T1000 (cell line): ENCODE measurements around the gene EIF3I.

Experiments used
- DNase-seq: peaks from one replicate; lab custom pipeline; 2025; ENCODE audit warnings: mixed read lengths; lab: John Stamatoyannopoulos, UW

The EIF3I gene

GRCh38 chr1:32198237-32199042, 23.8 kb upstream of the EIF3I start:
- no peak for DNase-seq

DNA sequence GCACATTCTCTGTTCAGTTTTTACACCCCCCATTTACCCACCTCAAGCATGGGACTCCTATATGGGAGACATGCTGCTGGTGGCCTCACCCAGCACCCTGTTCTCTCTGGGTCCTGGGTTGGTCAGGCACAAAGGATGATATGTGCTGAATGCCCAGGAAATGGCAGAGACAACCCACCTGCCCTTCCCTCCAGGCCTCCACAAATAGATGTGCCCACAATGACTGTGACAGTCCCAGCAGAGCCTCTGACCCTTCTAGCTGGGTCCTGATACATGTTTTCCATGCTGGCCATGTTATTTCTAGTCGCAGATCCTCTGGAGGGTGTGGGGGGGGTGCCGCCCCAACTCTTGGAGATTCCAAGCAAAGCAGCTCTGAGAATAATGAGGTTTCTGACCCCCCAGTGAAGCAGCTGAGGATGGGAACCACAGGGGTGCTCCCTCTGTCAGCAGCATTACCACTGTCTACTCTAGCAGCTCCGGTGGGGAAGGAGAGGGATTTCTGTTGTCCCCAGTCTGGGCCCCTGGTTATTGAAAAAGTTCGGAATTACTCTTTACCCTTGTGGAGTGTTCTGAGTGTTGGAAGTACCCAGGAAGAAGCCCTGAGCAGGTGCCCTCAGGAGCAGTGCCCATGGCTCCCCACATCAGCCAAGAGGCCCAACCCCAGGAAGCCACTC, 23.0 kb upstream of the EIF3I start:
- DNase-seq: no peak

DNA sequence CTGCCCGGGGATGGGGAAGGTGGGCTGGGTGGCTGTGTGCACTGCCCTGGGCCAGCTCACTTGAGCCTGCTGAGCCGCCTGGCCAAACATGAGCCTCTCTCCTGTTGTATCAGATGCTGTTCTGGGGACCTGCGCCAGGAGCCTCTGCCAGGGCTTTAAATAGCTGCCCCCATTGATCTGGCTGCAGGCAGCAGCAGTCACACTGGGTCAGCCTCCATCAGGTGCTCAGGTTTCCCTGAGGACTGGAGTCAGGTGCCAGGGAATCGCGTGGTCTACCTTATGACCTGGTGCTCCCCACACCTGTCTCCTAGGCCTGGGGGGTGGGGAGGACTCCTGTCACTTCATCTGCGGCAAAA, 22.5 kb upstream of the EIF3I start:
- DNase-seq: no peak

DNA sequence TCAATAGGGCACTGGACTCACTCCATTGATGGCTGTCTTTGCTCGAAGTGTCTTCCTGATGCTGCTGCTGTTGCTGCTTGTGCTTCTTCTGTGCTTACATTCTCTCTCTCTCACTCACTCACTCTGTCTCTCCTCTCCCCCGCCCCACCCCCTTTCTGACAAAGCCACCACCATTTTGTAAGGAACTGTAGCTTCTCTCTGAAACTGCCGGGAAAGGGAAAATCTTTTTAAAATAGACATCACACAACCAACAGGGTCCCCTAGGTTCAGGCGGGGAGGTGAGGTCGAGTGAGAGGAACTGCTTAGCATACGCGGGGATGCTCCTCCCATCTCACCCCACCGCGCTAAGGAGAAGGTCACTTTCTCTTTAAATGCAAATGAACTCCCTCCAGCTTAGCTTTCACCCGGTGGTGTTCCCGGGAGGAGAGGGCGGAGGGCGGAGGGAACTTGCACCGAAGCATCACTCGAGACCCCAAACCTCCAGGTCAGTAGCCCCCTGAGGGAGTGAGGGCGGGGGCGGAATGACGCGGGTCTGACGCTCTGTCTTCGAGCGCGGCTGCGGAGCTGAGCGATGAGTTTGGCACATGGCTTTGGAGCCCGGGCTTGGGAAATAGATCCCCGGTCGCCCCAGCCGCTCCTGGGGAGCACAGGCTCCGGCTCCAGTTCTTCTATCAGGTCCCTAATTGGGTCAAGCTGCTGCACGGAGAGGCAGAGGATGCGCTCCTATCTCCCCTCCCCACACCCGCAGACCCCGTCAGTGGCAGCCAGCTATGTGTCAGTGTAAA, 21.8 kb upstream of the EIF3I start, which contains the start of gene CCDC28B:
Gene CCDC28B (plus strand): TSS at position 370 of the 785 bp plus-strand sequence. CDS start 1,341 bp downstream, outside the sequence.
- DNase-seq: peak; percentile 56

DNA sequence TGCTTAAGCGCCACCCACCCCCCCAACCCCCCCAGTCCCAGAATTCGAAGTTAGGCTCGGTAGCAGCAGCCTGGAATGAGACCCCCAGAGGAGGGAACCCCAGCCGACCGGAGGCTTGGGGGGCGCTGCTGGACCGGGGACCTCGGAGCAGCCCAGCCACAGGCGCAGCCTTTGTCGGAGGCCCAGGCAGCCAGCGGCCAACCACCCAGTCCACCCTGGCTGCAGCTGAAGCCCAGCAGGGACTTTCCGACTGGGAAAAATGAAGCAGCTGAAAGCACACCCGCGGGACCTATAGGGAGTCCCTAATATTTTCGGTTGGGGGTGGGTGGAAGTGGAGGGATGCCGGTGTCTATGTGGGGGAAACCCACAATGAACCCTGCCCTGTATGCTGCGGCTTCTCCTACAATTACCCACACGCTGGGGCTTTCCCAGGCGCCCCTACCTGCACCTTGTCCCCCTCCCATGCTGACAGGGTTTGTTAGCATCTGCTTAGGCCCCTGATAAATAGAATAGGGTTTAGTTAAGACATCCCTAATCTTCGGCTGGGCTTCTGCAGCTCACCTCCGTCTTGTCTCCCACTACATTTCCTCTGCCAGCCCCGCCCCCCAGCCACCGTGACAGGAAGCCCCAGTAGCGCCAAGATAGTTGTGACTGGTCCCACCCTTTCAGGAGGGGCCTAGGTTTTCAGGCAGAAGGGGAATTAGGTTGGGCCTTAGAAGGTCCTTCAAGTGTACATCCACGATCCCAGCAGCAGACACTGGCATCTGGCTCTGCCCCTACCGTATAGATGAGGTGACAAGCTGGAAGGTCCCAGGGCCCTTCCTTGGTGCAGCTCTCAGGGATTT, 21.0 kb upstream of the EIF3I start:
- peak; percentile 32 for DNase-seq

DNA sequence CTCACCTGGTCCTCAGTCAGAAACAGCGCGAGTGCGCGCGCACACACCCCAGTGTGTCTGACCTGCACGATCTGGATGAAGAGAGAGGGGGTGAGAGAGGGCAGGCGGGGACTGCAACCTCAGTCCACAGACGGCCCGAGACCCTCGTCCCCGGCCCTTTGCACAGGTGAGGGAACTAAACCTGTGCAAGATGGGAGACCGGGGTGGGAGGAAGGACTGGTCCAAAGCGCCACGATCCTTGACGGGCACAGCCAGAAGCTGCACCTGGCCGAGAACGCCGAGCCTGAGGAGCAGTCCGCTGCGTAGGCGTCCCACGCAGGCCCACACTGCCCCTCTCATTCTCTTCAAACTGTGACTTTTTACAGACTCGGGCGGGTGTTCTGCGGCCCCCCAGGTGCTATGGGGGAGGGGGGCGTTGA, 17.3 kb upstream of the EIF3I start:
- no peak for DNase-seq

DNA sequence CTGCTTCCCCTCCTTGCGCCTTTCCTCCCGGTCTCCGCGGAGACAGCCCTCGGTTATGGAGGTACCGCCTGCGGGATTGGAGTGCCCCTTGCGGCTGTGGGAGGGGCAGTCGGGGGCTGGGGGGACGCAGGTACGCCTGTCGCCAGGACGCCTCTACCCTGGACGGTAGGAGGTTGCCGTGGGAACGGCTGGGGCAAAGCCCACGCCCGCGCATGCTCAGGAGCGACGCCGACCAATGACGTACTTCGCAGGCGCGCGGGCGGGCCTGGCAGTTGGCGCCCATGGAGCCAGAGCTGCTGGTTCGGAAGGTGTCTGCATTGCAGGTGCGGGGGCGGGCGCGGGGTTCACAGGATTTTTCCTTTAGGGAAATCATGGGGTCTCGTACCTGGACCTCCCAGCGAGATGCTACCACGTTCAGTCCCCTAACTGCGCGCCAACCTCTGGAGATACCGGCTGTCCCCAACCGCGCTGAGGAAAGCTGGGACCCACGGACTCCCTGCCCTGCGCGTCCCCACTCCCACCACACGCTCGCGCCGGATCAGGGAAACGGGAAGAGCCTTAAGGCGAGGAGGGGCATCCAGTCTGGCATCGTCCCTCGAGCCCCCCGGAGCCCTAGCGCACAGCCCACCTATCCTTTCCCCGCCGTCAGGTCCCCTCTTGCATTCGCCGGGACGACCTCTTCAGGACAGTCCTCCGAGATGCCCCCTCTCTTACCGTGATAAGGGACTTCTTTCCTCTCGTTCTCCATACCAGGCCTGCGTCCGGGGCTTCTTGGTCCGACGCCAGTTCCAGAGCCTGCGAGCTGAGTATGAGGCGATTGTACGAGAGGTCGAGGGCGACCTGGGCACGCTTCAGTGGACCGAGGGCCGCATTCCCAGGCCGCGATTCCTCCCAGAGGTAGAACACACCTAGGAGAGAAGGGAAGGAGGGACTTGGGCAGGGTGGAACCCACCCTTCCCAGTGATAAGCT, 16.5 kb upstream of the EIF3I start, which contains the start of gene IQCC:
Gene IQCC (plus strand): TSS at position 271 of the 970 bp plus-strand sequence. CDS start 11 bp downstream, at position 282.
- DNase-seq: peak; percentile 70

DNA sequence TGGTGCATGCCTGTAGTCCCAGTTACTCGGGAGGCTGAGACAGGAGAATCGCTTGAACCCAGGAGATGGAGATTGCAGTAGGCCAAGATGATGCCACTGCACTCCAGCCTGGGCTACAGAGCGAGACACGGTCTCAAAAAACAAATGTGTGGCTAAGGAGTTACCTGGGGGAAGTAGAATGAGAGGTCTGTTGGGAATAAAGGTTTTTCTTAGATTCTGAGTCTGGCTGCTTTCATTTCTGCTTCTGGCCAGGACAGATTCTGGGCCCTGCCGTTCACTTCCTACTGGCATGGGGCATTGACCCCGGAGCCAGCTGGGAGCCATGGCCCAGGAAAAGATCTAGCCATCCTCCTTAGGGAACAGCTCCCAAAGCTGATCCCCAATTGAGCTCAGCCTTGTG, 13.7 kb upstream of the EIF3I start:
- no peak for DNase-seq

GRCh38 chr1:32208891-32209328, 13.3 kb upstream of the EIF3I start, which contains the start of gene DCDC2B:
DCDC2B (plus strand) TSS chr1:32209089; CDS start chr1:32209094, 5 bp downstream.
- no peak for DNase-seq

DNA sequence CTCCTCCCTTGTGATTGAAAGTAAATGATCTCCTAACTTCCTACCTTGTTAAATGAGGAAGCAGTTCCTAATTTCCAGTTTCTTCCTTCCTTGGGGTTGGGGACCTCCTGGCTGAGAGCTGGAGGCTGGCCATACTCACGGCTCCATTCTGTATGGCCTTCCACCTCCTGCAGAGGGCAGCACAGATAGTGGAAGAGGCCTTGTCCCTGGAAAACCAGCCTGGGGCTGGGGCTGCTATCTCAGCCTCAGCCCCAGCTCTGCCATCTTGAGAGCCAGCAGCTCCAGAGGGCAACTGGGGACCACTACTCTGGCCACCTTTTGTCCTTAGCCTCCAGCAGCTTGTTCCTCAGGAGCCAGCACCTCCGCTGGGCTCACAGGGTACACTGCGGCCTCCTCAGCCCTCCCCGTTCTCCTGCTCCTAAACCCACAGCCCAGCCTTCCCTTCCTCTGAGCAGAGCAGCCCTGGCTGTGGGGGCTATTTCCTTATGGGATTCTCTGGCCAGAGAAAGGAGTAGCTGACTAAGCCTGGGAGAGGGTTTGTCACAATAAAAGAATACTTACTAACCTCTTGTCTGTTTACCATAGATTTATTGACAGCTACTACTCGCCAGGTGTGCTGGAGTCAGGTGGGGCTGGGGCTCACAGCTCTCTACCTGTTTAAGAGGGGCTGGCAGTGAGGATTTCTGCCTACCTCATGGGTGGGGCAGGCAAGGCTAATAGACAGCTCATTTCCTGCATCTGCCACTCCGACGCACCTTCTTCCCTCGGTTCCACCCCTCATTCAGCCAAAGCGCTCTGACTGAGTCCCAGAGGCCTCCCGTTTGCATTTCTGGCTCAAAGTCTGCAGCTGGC, 6.4 kb upstream of the EIF3I start:
- peak; percentile 32 for DNase-seq

GRCh38 chr1:32216566-32216965, 5.6 kb upstream of the EIF3I start:
- DNase-seq: no peak

DNA sequence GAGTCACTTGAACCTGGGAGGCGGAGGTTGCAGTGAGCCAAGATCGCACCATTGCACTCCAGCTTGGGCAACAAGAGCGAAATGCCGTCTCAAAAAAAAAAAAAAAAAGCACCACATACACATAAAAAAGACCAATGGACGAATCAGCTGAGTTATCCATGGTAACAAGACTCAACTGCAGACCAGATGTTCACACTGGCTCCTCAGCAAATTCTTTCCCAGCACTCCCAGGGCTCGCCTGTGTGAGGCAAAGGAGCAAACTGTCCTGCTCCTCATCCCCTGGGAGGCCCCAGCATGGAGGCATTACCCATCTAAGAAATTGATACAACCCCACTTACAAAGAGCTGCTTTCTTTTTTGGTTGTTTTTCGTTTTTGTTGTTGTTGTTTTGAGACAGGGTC, 3.2 kb upstream of the EIF3I start:
- DNase-seq: no peak

GRCh38 chr1:32220746-32221580, 1.2 kb upstream of the EIF3I start:
- DNase-seq: no peak

GRCh38 chr1:32221581-32221979, 627 bp upstream of the EIF3I start:
- no peak for DNase-seq

DNA sequence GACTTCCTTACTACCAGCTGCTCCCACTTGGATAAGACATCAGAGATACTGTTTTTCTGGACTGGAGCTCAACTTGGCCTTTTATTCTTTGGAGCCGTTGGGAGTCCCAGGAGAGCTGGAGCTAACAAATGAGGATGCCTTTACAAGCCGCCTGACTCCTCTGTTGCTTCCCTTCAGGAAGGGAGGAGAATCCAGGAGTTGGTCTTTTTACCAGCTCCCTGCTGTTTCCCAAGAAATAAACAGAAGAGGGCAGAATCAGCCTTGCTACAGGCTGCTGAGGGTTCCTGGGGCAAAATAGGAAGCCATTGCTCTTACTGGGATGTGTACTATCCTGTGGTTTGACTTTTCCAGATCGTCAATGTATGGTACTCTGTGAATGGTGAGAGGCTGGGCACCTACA, 1.5 kb downstream of the EIF3I start:
- no peak for DNase-seq

- no peak for DNase-seq
Observed at GRCh38 chr1:32224285-32224684, 2.1 kb downstream of the EIF3I start.

GRCh38 chr1:32228771-32229170, 6.6 kb downstream of the EIF3I start:
- no peak for DNase-seq

DNA sequence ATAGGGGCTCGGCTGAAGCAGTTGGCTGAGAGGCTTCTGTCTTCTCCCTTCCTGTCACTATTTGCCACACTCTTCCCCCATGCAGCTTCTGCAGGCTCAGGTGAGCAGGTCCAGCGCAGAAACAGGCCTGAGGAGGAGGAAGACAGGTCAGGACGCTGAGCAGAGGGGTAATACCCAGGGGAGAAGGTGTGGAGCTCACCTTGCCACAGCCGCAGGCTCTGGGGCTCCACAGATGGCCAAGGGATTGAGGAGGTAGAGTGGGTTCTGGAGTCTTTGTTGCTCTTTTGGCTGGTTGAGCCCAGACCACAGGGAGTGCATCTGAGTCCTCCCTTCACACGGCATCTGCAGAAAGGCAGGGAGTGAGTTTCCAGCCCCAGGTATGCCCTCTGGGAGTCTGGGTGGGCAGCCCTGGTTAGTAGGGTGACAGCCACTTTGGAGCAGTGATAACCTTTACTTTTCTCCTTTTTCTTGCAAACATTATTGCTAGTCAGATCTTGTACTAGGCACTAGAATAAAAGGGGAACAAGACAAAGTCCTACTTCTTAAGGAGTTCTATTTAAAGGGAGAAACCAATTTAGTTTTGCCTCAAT, 9.7 kb downstream of the EIF3I start:
- DNase-seq: no peak
